Right kidney (tissue), 9 donors: ENCODE measurements around the gene SERPINB5.
"Not testable (repeated sequence)": the region's sequence is repeated elsewhere in the genome, so short reads cannot be mapped to it uniquely, and the experiment has no call there.

Source experiments
- DNase-seq: peaks from one replicate; pipeline ENCODE4 v3.0.0-alpha.2; 2016
- long read RNA-seq, 8 donors: transcript quantifications; one replicate each; lab custom pipeline, GENCODE V29; 2026

SERPINB5 gene
- long read RNA-seq, donor 1, result 0 reads
- long read RNA-seq, donor 2, result 0 reads
- long read RNA-seq, donor 3, result 0 reads
- long read RNA-seq, donor 4, result 0 reads
- long read RNA-seq, donor 5, result 0 reads
- long read RNA-seq, donor 6, result 0 reads
- long read RNA-seq, donor 7, result 0 reads
- long read RNA-seq, donor 8, result 0 reads

GRCh38 chr18:63476668-63477067 lies at the start of gene SERPINB5:
SERPINB5 (plus strand) TSS chr18:63476958; CDS start chr18:63484429, 7,471 bp downstream.
- no peak for DNase-seq

GRCh38 chr18:63427558-63427957 lies 49.2 kb upstream of the SERPINB5 start:
- no peak for DNase-seq

GRCh38 chr18:63430526-63430925 lies 46.2 kb upstream of the SERPINB5 start:
- DNase-seq, result no peak

GRCh38 chr18:63431180-63431579 lies 45.6 kb upstream of the SERPINB5 start:
- no peak for DNase-seq

- DNase-seq, result no peak
These were observed 43.4 kb upstream of the SERPINB5 start for GRCh38 chr18:63433334-63433866.

- no peak for DNase-seq
These were observed 38.6 kb upstream of the SERPINB5 start for GRCh38 chr18:63438181-63438580.

GRCh38 chr18:63439334-63439733 lies 37.4 kb upstream of the SERPINB5 start:
- DNase-seq, result no peak

GRCh38 chr18:63440219-63440618 lies 36.5 kb upstream of the SERPINB5 start:
- no peak for DNase-seq

GRCh38 chr18:63440881-63441280 lies 35.9 kb upstream of the SERPINB5 start:
- no peak for DNase-seq

GRCh38 chr18:63443829-63444228 lies 32.9 kb upstream of the SERPINB5 start:
- DNase-seq, result no peak

GRCh38 chr18:63444580-63444979 lies 32.2 kb upstream of the SERPINB5 start:
- DNase-seq, result no peak

- DNase-seq, result no peak
These were observed 31.7 kb upstream of the SERPINB5 start for GRCh38 chr18:63445037-63445436.

GRCh38 chr18:63446266-63446665 lies 30.5 kb upstream of the SERPINB5 start:
- DNase-seq, result no peak

- no peak for DNase-seq
These were observed 29.7 kb upstream of the SERPINB5 start for GRCh38 chr18:63447066-63447465.

- no peak for DNase-seq
These were observed 27.3 kb upstream of the SERPINB5 start for GRCh38 chr18:63449426-63449825.

GRCh38 chr18:63451799-63452660 lies 24.7 kb upstream of the SERPINB5 start:
- peak; percentile 31 for DNase-seq

- DNase-seq, result not testable (repeated sequence)
These were observed 24.0 kb upstream of the SERPINB5 start for GRCh38 chr18:63452751-63453150.

GRCh38 chr18:63454497-63454896 lies 22.3 kb upstream of the SERPINB5 start:
- no peak for DNase-seq

- DNase-seq, result no peak
These were observed 18.8 kb upstream of the SERPINB5 start for GRCh38 chr18:63457977-63458376.

- no peak for DNase-seq
These were observed 16.3 kb upstream of the SERPINB5 start for GRCh38 chr18:63460414-63460813.

GRCh38 chr18:63464434-63464833 lies 12.3 kb upstream of the SERPINB5 start:
- DNase-seq, result no peak

GRCh38 chr18:63465059-63465458 lies 11.7 kb upstream of the SERPINB5 start:
- no peak for DNase-seq

- no peak for DNase-seq
These were observed 9.1 kb upstream of the SERPINB5 start for GRCh38 chr18:63467699-63468098.

GRCh38 chr18:63468575-63468974 lies 8.2 kb upstream of the SERPINB5 start:
- no peak for DNase-seq
